Neural cell (in vitro differentiated cells): ENCODE data around the gene PDE3A. TPM values are rescaled to one million over a fixed set of nuclear protein-coding genes. Genes with fewer than 3 reads are reported as not detected.

Experiments
- H2AFZ ChIP-seq: fragments of 200-600, 300-800 bp; sonication (generic), shearing (Covaris generic); 2 replicates; pipeline ENCODE4 v1.6.0; 2014; ENCODE audit warnings: low read depth, mild to moderate bottlenecking, antibody characterized with exemption, low read length, moderate library complexity
- H3F3A ChIP-seq: fragments of 200-600 bp; shearing (Covaris generic); 2 replicates; pipeline ENCODE4 v1.6.1; 2016; ENCODE audit warnings: mild to moderate bottlenecking, moderate library complexity, mixed read lengths, antibody characterized with exemption, low read length; ENCODE audit not compliant: insufficient read depth, poor library complexity, severe bottlenecking
- H3K27ac ChIP-seq: fragments of 200-600, 300-800 bp; sonication (generic), shearing (Covaris generic); 2 replicates; pipeline ENCODE4 v1.5.1; 2014; ENCODE audit warnings: mild to moderate bottlenecking, low read length, moderate library complexity
- H3K27me3 ChIP-seq: fragments of 300-800, 200-600 bp; sonication (generic), shearing (Covaris generic); 2 replicates; pipeline ENCODE4 v1.6.0; 2014; ENCODE audit warnings: mild to moderate bottlenecking, low read depth, low read length, moderate library complexity; ENCODE audit not compliant: insufficient read depth
- H3K36me3 ChIP-seq: fragments of 300-800, 200-600 bp; sonication (generic), shearing (Covaris generic); 2 replicates; pipeline ENCODE4 v1.5.1; 2014; ENCODE audit warnings: mild to moderate bottlenecking, antibody characterized with exemption, low read length, moderate library complexity; ENCODE audit not compliant: insufficient read depth
- H3K4me2 ChIP-seq: fragments of 300-800, 200-600 bp; sonication (generic), shearing (Covaris generic); 2 replicates; pipeline ENCODE4 v1.6.0; 2014; ENCODE audit warnings: mild to moderate bottlenecking, low read length
- H3K4me3 ChIP-seq: fragments of 300-800, 200-600 bp; sonication (generic), shearing (Covaris generic); 2 replicates; pipeline ENCODE4 v1.5.1; 2014; ENCODE audit warnings: mild to moderate bottlenecking, low read length, moderate library complexity
- H3K79me2 ChIP-seq: fragments of 200-600 bp; shearing (Covaris generic); replicated peaks from 2 replicates; pipeline ENCODE4 v1.6.0; 2014; ENCODE audit warnings: mild to moderate bottlenecking, low read length, moderate library complexity; ENCODE audit not compliant: insufficient read depth
- H3K9ac ChIP-seq: fragments of 300-800, 200-600 bp; sonication (generic), shearing (Covaris generic); 2 replicates; pipeline ENCODE4 v1.6.1; 2016; ENCODE audit warnings: mild to moderate bottlenecking, low read length, mixed read lengths
- H3K9me2 ChIP-seq: fragments of 200-600 bp; shearing (Covaris generic); 2 replicates; pipeline ENCODE4 v1.6.1; 2016; ENCODE audit warnings: mild to moderate bottlenecking, low read length, mixed read lengths; ENCODE audit not compliant: insufficient read depth
- H3K9me3 ChIP-seq: fragments of 200-600, 300-800 bp; sonication (generic), shearing (Covaris generic); 2 replicates; pipeline ENCODE4 v1.6.1; 2016; ENCODE audit warnings: mild to moderate bottlenecking, mixed run types, low read length, moderate library complexity, mixed read lengths
- H4K20me1 ChIP-seq: fragments of 200-600 bp; shearing (Covaris generic); 2 replicates; pipeline ENCODE4 v1.6.1; 2016; ENCODE audit warnings: mild to moderate bottlenecking, mixed run types; ENCODE audit not compliant: insufficient read depth
- EP300 ChIP-seq: fragments of 450-650 bp; conservative IDR thresholded peaks from 2 replicates; pipeline ENCODE4 v1.6.1; 2014; ENCODE audit warnings: antibody characterized with exemption, mild to moderate bottlenecking, moderate library complexity; ENCODE audit not compliant: poor library complexity, severe bottlenecking
- EZH2 ChIP-seq: fragments of 200-600, 300-800 bp; shearing (Covaris generic), sonication (generic); IDR thresholded peaks from 2 replicates; pipeline ENCODE4 v1.6.1; 2014; ENCODE audit warnings: antibody characterized with exemption, low read length, borderline replicate concordance, mild to moderate bottlenecking; ENCODE audit not compliant: insufficient read depth, poor library complexity, severe bottlenecking
- MXI1 ChIP-seq: fragments of 450-650 bp; conservative IDR thresholded peaks from 2 replicates; pipeline ENCODE4 v1.6.1; 2014; ENCODE audit warnings: antibody characterized with exemption, mild to moderate bottlenecking; ENCODE audit not compliant: poor library complexity, severe bottlenecking
- POLR2AphosphoS5 ChIP-seq: IDR thresholded peaks from 2 replicates; pipeline ENCODE4 v1.6.1; 2012
- RAD21 ChIP-seq: fragments of 450-650 bp; conservative IDR thresholded peaks from 2 replicates; pipeline ENCODE4 v1.6.1; 2014; ENCODE audit warnings: antibody characterized with exemption, mild to moderate bottlenecking, moderate library complexity
- SMC3 ChIP-seq: fragments of 450-650 bp; conservative IDR thresholded peaks from 2 replicates; pipeline ENCODE4 v1.6.1; 2014; ENCODE audit warnings: antibody characterized with exemption, mild to moderate bottlenecking, moderate library complexity; ENCODE audit not compliant: poor library complexity
- TAF1 ChIP-seq: IDR thresholded peaks from 2 replicates; pipeline ENCODE4 v1.6.1; 2012; ENCODE audit warnings: low read depth
- polyA plus RNA-seq: library from polyadenylated mRNA; depleted of rRNA; stranded (reverse); fragments of >200 nt; gene quantifications from 2 replicates; pipeline ENCODE4 v1.2.3, GENCODE V29; 2014
- TF ChIP-seq, protein P1 (sequence below): IDR thresholded peaks from 2 replicates; pipeline ENCODE4 v1.6.1; 2012; ENCODE audit warnings: borderline replicate concordance
- TF ChIP-seq, protein P2 (sequence below): fragments of 450-650 bp; IDR thresholded peaks from 2 replicates; pipeline ENCODE4 v1.5.1; 2014; ENCODE audit warnings: antibody characterized with exemption, mild to moderate bottlenecking, moderate library complexity; ENCODE audit not compliant: poor library complexity, severe bottlenecking

The PDE3A gene
- polyA plus RNA-seq, 1 donor from 2014 or later = 0.94 TPM

DNA sequence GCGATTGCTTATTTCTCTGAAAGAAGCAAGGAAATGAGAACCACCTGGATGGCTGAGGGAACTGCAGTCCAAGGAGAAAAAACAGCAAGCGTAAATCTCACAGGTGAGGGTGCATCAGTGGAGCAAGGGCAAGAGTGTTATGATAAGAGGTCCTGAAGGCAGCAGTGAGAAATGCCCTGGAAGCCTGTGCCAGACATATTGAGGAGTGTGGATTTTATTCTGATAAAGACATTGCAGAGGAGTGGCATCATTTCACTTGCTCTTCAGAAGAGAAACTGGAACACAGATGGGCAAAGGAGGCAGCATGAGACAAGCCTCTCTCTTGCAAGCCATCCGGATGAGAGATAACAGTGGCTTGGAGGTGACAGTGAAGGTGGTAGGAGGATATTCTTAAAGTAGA is 78.5 kb downstream of the PDE3A start:
- TF ChIP-seq, protein P1, sequence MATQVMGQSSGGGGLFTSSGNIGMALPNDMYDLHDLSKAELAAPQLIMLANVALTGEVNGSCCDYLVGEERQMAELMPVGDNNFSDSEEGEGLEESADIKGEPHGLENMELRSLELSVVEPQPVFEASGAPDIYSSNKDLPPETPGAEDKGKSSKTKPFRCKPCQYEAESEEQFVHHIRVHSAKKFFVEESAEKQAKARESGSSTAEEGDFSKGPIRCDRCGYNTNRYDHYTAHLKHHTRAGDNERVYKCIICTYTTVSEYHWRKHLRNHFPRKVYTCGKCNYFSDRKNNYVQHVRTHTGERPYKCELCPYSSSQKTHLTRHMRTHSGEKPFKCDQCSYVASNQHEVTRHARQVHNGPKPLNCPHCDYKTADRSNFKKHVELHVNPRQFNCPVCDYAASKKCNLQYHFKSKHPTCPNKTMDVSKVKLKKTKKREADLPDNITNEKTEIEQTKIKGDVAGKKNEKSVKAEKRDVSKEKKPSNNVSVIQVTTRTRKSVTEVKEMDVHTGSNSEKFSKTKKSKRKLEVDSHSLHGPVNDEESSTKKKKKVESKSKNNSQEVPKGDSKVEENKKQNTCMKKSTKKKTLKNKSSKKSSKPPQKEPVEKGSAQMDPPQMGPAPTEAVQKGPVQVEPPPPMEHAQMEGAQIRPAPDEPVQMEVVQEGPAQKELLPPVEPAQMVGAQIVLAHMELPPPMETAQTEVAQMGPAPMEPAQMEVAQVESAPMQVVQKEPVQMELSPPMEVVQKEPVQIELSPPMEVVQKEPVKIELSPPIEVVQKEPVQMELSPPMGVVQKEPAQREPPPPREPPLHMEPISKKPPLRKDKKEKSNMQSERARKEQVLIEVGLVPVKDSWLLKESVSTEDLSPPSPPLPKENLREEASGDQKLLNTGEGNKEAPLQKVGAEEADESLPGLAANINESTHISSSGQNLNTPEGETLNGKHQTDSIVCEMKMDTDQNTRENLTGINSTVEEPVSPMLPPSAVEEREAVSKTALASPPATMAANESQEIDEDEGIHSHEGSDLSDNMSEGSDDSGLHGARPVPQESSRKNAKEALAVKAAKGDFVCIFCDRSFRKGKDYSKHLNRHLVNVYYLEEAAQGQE = no peak
- TF ChIP-seq POLR2AphosphoS5 (no peak), MXI1 (no peak)
- no peaks in the 10 kb centered on the region for H3K9me3 ChIP-seq
- H3K9ac ChIP-seq = no peak overlapping the region
- H3K36me3 ChIP-seq = no peaks in the 10 kb centered on the region
- H3K9me2 ChIP-seq = no peaks in the 10 kb centered on the region
- H3K79me2 ChIP-seq = no peaks in the 10 kb centered on the region
- no peaks in the 10 kb centered on the region for H4K20me1 ChIP-seq
- H3K27ac ChIP-seq = no peak overlapping the region
- no peak overlapping the region for H2AFZ ChIP-seq
- no peaks in the 10 kb centered on the region for H3K27me3 ChIP-seq
- no peaks in the 10 kb centered on the region for H3F3A ChIP-seq
- no peak overlapping the region for H3K4me2 ChIP-seq
- H3K4me3 ChIP-seq = no peak overlapping the region

DNA sequence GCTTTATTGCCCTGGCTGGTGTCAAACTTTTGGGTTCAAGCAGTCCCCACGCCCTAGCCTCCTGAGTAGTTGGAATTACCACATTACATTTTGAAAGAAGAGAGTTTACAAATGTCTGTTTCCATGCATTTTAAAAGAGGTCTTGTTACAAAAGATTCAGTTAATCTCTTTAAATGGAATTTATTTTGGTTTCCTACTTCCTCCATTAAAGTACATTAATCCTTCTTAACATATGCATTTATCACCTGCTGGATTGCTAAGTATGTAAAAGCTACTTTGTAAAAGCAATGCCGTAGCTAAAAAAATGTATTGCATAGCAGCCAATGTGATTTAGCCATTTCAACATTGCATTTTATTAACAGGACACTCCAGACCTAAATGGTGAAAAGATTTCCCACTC is 80.4 kb downstream of the PDE3A start:
- Histone ChIP-seq H2AFZ (no peak overlapping the region), H3K27ac (no peak overlapping the region), H3K4me2 (no peak overlapping the region), H3K79me2 (no peaks in the 10 kb centered on the region), H3K9me3 (no peaks in the 10 kb centered on the region), H3K9me2 (no peaks in the 10 kb centered on the region), H3F3A (no peaks in the 10 kb centered on the region), H3K36me3 (no peaks in the 10 kb centered on the region), H3K9ac (no peak overlapping the region), H3K27me3 (no peaks in the 10 kb centered on the region), H4K20me1 (no peaks in the 10 kb centered on the region), H3K4me3 (no peak overlapping the region)
- TF ChIP-seq MXI1 (no peak), EZH2 (no peak), RAD21 (no peak), POLR2AphosphoS5 (no peak), TAF1 (no peak), SMC3 (no peak), EP300 (no peak)
- TF ChIP-seq, protein P1 = no peak
- TF ChIP-seq, protein P2, sequence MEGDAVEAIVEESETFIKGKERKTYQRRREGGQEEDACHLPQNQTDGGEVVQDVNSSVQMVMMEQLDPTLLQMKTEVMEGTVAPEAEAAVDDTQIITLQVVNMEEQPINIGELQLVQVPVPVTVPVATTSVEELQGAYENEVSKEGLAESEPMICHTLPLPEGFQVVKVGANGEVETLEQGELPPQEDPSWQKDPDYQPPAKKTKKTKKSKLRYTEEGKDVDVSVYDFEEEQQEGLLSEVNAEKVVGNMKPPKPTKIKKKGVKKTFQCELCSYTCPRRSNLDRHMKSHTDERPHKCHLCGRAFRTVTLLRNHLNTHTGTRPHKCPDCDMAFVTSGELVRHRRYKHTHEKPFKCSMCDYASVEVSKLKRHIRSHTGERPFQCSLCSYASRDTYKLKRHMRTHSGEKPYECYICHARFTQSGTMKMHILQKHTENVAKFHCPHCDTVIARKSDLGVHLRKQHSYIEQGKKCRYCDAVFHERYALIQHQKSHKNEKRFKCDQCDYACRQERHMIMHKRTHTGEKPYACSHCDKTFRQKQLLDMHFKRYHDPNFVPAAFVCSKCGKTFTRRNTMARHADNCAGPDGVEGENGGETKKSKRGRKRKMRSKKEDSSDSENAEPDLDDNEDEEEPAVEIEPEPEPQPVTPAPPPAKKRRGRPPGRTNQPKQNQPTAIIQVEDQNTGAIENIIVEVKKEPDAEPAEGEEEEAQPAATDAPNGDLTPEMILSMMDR = no peak
